ENCODE results near the gene CELF2. TPM values are rescaled to one million over a fixed set of nuclear protein-coding genes. Genes with fewer than 3 reads are reported as not detected.

The CELF2 gene
- total RNA-seq, 1 experiment from 2014 or later, result 0.07 TPM

- Mint-ChIP-seq H3K27me3 (ENCODE audit: insufficient read depth, unreplicated experiment) (peaks cover under 1% of the 10 kb centered on the region), H3K9me3 (ENCODE audit: unreplicated experiment) (no peaks in the 10 kb centered on the region), H3K4me1 (ENCODE audit: insufficient read depth, unreplicated experiment) (no peaks in the 10 kb centered on the region), H3K4me3 (ENCODE audit: unreplicated experiment) (no peak overlapping the region), H3K36me3 (ENCODE audit: insufficient read depth, unreplicated experiment) (no peaks in the 10 kb centered on the region), H3K27ac (ENCODE audit: low read depth, unreplicated experiment) (no peak overlapping the region)
- intact Hi-C loops (cut with micrococcal nuclease), result no loop called here
- no peak for TF ChIP-seq CTCF (IDR thresholded peaks at IDR 0.05; ENCODE audit: unreplicated experiment)
- CTCF ChIA-PET, result interaction anchor here (0.6 kb wide), 1 partner anchor 304 kb away, joined by 3 read pairs; no protein-coding TSS in a partner anchor
- no peak for DNase-seq (ENCODE audit: unreplicated experiment)
- POLR2A ChIA-PET, result interaction anchor here (0.8 kb wide), 1 partner anchor 9 kb away, joined by 6 read pairs; no protein-coding TSS in a partner anchor
- no TSS peak for BruUV-seq (replicated peaks)
Observed at GRCh38 chr10:11095374-11095801, 77.7 kb downstream of the CELF2 start.

- Mint-ChIP-seq H3K27me3 (ENCODE audit: insufficient read depth, unreplicated experiment) (peaks cover 10% of the 10 kb centered on the region), H3K27ac (ENCODE audit: low read depth, unreplicated experiment) (no peak overlapping the region), H3K4me1 (ENCODE audit: insufficient read depth, unreplicated experiment) (no peaks in the 10 kb centered on the region), H3K9me3 (ENCODE audit: unreplicated experiment) (no peaks in the 10 kb centered on the region), H3K36me3 (ENCODE audit: insufficient read depth, unreplicated experiment) (no peaks in the 10 kb centered on the region), H3K4me3 (ENCODE audit: unreplicated experiment) (no peak overlapping the region)
- TF ChIP-seq CTCF (IDR thresholded peaks at IDR 0.05; ENCODE audit: unreplicated experiment), result no peak
- ChIA-PET POLR2A (no interaction called here), CTCF (no interaction called here)
- DNase-seq (ENCODE audit: unreplicated experiment), result no peak
- BruUV-seq (replicated peaks), result no TSS peak
- intact Hi-C loops (cut with micrococcal nuclease), result no loop called here
Observed at GRCh38 chr10:11096422-11096821, 78.8 kb downstream of the CELF2 start.

- no peak for DNase-seq (ENCODE audit: unreplicated experiment)
- Mint-ChIP-seq H3K4me3 (ENCODE audit: unreplicated experiment) (no peak overlapping the region), H3K4me1 (ENCODE audit: insufficient read depth, unreplicated experiment) (no peaks in the 10 kb centered on the region), H3K9me3 (ENCODE audit: unreplicated experiment) (no peaks in the 10 kb centered on the region), H3K27ac (ENCODE audit: low read depth, unreplicated experiment) (no peak overlapping the region), H3K27me3 (ENCODE audit: insufficient read depth, unreplicated experiment) (peaks cover 11% of the 10 kb centered on the region), H3K36me3 (ENCODE audit: insufficient read depth, unreplicated experiment) (no peaks in the 10 kb centered on the region)
- ChIA-PET POLR2A (interaction anchor here (0.7 kb wide), 1 partner anchor 76 kb away, joined by 3 read pairs; no protein-coding TSS in a partner anchor), CTCF (interaction anchor here (0.5 to 0.6 kb wide), 3 partner anchors 14 to 69 kb away, joined by 3 read pairs; no protein-coding TSS in a partner anchor)
- TF ChIP-seq CTCF (IDR thresholded peaks at IDR 0.05; ENCODE audit: unreplicated experiment), result no peak
- intact Hi-C loops (cut with micrococcal nuclease), result no loop called here
- no TSS peak for BruUV-seq (replicated peaks)
Observed at GRCh38 chr10:11097686-11098085, 80.0 kb downstream of the CELF2 start.

- DNase-seq (ENCODE audit: unreplicated experiment), result no peak
- Mint-ChIP-seq H3K36me3 (ENCODE audit: insufficient read depth, unreplicated experiment) (no peaks in the 10 kb centered on the region), H3K4me1 (ENCODE audit: insufficient read depth, unreplicated experiment) (no peaks in the 10 kb centered on the region), H3K27ac (ENCODE audit: low read depth, unreplicated experiment) (no peak overlapping the region), H3K4me3 (ENCODE audit: unreplicated experiment) (no peak overlapping the region), H3K9me3 (ENCODE audit: unreplicated experiment) (no peaks in the 10 kb centered on the region), H3K27me3 (ENCODE audit: insufficient read depth, unreplicated experiment) (peaks cover 11% of the 10 kb centered on the region)
- no TSS peak for BruUV-seq (replicated peaks)
- no peak for TF ChIP-seq CTCF (IDR thresholded peaks at IDR 0.05; ENCODE audit: unreplicated experiment)
- intact Hi-C loops (cut with micrococcal nuclease), result no loop called here
- ChIA-PET CTCF (no interaction called here), POLR2A (interaction anchor here (0.6 kb wide), 1 partner anchor 32 kb away, joined by 3 read pairs; no protein-coding TSS in a partner anchor)
Observed at GRCh38 chr10:11098666-11099065, 81.0 kb downstream of the CELF2 start.

All from MCF 10A (cell line).